Effector memory CD8-positive, alpha-beta T cell (primary cell): ENCODE measurements around the gene CD96.

Source experiments
- ATAC-seq: fragments of 150-1000 bp; cut with Tn5 transposase; replicated peaks from 2 replicates; pipeline ENCODE4 v1.10.0; 2021; ENCODE audit warnings: mild to moderate bottlenecking, moderate library complexity
- DNase-seq, 3 experiments: peaks; one replicate each; pipeline ENCODE4 v3.0.0; 2021
- H3K27ac Mint-ChIP-seq, 2 donors: one replicate each; pipeline ENCODE4 v1.8.0; 2022; ENCODE audit warnings: mild to moderate bottlenecking in 2 of 2, mixed read lengths in 2 of 2, moderate library complexity in 2 of 2
- H3K27me3 Mint-ChIP-seq, 2 donors: one replicate each; pipeline ENCODE4 v1.8.0; 2022; ENCODE audit warnings: mixed read lengths in 2 of 2
- H3K36me3 Mint-ChIP-seq: one replicate; pipeline ENCODE4 v1.8.0; 2022; ENCODE audit warnings: mild to moderate bottlenecking, moderate library complexity, mixed read lengths; ENCODE audit not compliant: insufficient read depth
- H3K4me1 Mint-ChIP-seq, 2 donors: one replicate each; pipeline ENCODE4 v1.8.0; 2022; ENCODE audit warnings: low read depth in 2 of 2, mixed read lengths in 2 of 2
- H3K4me3 Mint-ChIP-seq, 2 donors: one replicate each; pipeline ENCODE4 v1.8.0; 2022; ENCODE audit warnings: mild to moderate bottlenecking in 2 of 2, mixed read lengths in 2 of 2, moderate library complexity in 2 of 2
- H3K9me3 Mint-ChIP-seq, 2 donors: one replicate each; pipeline ENCODE4 v1.8.0; 2022; ENCODE audit warnings: mixed read lengths in 2 of 2

CD96 gene

DNA sequence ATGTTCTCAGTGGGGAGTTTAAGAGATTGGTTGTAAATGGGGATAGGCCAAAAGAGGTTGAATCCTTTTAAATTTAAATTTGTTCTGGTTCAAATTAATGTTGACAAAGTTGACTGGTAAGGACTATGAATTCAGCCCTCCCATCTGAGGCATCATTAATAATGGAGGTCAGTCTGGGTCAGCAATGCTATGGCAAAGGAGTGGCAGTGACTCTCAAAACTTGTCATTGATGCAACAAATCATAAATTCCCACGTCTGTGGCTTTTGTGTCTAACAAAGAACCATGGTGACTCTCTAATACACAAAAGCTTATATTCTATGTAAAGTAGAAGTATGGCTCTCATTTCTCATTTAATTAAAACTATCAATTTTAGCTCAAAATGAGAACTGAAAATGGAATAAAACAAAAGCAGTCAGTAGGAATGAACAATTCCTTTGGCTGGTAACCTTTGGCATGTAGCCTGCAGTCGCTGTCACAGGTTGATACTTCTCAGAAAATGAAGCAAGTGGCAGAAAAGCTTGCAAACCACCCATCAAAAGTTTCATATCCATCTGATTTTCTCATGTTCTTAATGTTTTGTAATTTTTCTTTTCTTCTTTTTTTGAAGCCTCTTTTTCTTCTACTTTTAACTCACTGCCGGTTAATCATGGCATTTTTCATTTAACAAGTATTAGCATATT lies 65.4 kb downstream of the CD96 start:
- peak overlapping the region; percentile 95 to 99 for H3K27ac Mint-ChIP-seq
- peaks cover 44 to 81% of the 10 kb centered on the region in 2 donors for H3K4me1 Mint-ChIP-seq
- H3K27me3 Mint-ChIP-seq = no peaks in the 10 kb centered on the region
- DNase-seq (no peak), ATAC-seq (no peak)
- H3K9me3 Mint-ChIP-seq = peaks cover 0 to 8% of the 10 kb centered on the region in 2 donors
- peak overlapping the region in 1 of 2 donors; percentile 79 for H3K4me3 Mint-ChIP-seq
- H3K36me3 Mint-ChIP-seq = peaks cover 39% of the 10 kb centered on the region

DNA sequence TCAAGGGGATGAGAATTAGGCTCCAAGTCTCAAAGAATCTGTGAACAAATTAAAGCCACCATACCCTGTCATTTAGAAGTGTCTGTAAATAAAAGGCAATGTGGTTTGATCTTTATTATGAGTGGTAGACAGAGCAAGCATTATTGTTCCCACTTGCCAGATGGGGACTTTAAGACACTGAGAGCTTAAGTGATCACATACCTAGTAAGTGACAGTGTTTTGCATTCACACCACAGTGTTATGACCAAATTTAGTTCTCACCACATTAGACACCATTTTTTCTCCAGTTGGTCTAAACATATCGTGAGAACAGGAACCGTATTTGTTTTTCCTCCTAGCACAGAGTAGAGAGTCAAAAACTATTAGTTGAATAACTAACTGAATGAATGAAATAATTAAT lies 66.4 kb downstream of the CD96 start:
- peaks cover 0 to 8% of the 10 kb centered on the region in 2 donors for H3K9me3 Mint-ChIP-seq
- H3K36me3 Mint-ChIP-seq = peaks cover 39% of the 10 kb centered on the region
- peak; percentile 60 for ATAC-seq
- H3K4me1 Mint-ChIP-seq = peaks cover 44 to 76% of the 10 kb centered on the region in 2 donors
- H3K27ac Mint-ChIP-seq = peak overlapping the region; percentile 95 to 99
- no peaks in the 10 kb centered on the region for H3K27me3 Mint-ChIP-seq
- H3K4me3 Mint-ChIP-seq = peak overlapping the region in 1 of 2 donors; percentile 79
- DNase-seq = no peak

DNA sequence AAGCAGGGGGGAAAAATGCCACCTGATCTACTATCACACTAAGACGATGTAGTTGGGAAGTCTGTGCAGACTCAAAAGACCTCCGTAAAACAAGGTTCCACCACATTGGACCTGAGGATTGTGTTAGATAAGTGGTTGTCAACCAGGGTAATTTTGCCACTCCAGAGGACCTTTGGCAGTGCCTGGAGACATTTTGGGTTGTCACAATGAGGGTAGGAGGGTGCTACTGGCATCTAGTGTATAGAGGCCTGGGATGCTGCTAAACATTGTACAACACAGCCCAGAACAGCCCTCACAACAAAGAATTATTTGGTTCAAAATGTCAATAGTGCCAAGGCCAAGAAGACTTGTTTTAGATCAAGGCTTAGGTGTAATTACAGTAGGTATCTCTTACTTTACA lies 67.7 kb downstream of the CD96 start:
- peak; percentile 17 for ATAC-seq
- Mint-ChIP-seq H3K4me1 (peaks cover 42 to 74% of the 10 kb centered on the region in 2 donors), H3K27me3 (no peaks in the 10 kb centered on the region), H3K4me3 (peak overlapping the region; percentile 76 to 79), H3K27ac (peak overlapping the region; percentile 95 to 99), H3K36me3 (peaks cover 39% of the 10 kb centered on the region), H3K9me3 (peaks cover 0 to 8% of the 10 kb centered on the region in 2 donors)
- no peak for DNase-seq

DNA sequence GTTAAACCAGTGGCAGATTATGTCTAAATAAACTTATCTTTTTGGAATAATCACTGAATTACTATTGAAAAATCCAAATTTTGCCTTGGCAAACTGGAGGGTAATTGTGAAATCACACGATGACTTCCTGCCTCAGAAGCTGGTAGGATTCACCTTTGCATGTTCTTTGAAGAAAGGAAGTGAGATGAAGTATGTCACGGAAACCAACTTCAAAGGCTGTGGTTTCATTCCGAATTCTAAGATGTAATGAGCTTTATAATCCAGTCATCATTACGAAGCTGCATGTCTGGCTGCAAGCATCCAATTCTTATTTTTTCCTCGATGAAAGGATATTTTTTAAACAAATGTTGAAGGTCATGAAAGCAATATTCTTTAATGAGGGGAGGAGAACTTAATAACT lies 68.2 kb downstream of the CD96 start:
- peak; percentile 87 for ATAC-seq
- H3K4me3 Mint-ChIP-seq = peak overlapping the region; percentile 76 to 79
- H3K27me3 Mint-ChIP-seq = no peaks in the 10 kb centered on the region
- peak; percentile 48 to 54 (median 52) for DNase-seq
- H3K9me3 Mint-ChIP-seq = peaks cover 0 to 8% of the 10 kb centered on the region in 2 donors
- H3K27ac Mint-ChIP-seq = peak overlapping the region; percentile 95 to 99
- H3K4me1 Mint-ChIP-seq = peaks cover 47 to 77% of the 10 kb centered on the region in 2 donors
- peaks cover 39% of the 10 kb centered on the region for H3K36me3 Mint-ChIP-seq

DNA sequence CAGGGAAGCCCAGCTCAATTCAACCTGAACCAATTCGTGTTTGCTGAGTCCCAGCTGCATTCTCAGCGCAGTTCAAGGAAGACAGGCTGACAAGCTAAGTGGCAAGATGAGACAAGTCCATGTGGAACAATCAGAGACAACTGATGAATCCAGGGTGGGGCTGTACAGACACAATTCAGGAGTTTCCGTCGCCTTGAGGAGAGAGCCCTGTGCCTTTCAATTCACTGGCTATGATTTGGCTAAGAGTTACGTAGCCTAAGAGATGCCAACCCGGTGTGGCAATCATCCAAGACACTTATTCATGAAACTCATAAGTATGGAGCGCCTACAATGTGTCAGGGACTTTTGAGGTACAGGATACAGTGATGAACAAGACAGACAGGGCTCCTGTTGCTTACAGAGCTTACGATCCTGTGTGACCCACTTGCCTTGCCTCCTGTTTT lies 68.6 kb downstream of the CD96 start:
- H3K4me1 Mint-ChIP-seq = peaks cover 51 to 77% of the 10 kb centered on the region in 2 donors
- peaks cover 0 to 8% of the 10 kb centered on the region in 2 donors for H3K9me3 Mint-ChIP-seq
- peak overlapping the region; percentile 95 to 99 for H3K27ac Mint-ChIP-seq
- H3K27me3 Mint-ChIP-seq = no peaks in the 10 kb centered on the region
- DNase-seq (peak in 2 of 3 experiments; percentile 11 to 14), ATAC-seq (peak; percentile 40)
- peak overlapping the region; percentile 76 to 79 for H3K4me3 Mint-ChIP-seq
- peaks cover 40% of the 10 kb centered on the region for H3K36me3 Mint-ChIP-seq

DNA sequence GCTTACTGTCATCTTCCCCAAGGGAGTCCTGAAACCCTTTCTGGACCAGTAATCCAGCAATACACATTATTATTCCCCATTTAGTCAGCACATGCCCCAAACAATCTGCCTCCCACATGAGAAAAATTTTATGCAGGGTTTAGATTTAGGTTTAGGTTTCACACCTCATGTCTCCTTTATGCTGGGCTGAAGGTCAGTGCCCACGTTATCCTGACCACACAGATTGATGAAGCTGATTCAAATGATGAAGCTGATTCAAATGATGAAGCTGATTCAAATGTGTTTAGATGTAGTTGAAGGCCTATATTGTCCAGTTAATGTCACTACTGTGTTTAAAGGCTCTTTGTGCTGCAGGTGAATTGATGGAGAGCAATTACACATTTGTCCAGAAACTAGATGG lies 71.3 kb downstream of the CD96 start:
- H3K36me3 Mint-ChIP-seq = peaks cover 31% of the 10 kb centered on the region
- peaks cover 0 to 8% of the 10 kb centered on the region in 2 donors for H3K9me3 Mint-ChIP-seq
- no peaks in the 10 kb centered on the region for H3K27me3 Mint-ChIP-seq
- H3K27ac Mint-ChIP-seq = peak overlapping the region in 1 of 2 donors; percentile 99
- ATAC-seq = no peak
- H3K4me3 Mint-ChIP-seq = no peak overlapping the region
- H3K4me1 Mint-ChIP-seq = peaks cover 62 to 77% of the 10 kb centered on the region in 2 donors
- no peak for DNase-seq

DNA sequence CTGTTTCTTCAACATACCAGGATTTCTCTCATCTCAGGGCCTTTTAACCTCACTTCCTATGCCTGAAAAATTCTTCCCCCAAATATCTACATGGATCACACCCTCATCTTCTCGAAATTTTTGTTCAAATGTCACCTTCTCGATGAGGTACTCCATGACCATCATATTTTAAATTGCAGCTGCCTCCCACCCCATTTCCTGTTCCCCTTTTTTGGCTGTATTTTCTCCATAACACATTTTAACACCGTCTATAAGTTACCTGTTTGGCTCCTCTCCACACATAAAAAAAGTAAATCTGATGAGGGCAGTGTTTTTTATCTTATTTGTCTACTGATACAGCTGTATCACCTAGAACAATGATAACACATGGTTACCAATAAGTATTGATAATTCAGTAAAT lies 73.9 kb downstream of the CD96 start:
- Mint-ChIP-seq H3K36me3 (peaks cover 32% of the 10 kb centered on the region), H3K9me3 (no peaks in the 10 kb centered on the region), H3K4me1 (peaks cover 48 to 57% of the 10 kb centered on the region in 2 donors), H3K27ac (peak overlapping the region; percentile 97 to 99), H3K27me3 (no peaks in the 10 kb centered on the region), H3K4me3 (peak overlapping the region in 1 of 2 donors; percentile 1)
- no peak for DNase-seq
- peak; percentile 3 for ATAC-seq

DNA sequence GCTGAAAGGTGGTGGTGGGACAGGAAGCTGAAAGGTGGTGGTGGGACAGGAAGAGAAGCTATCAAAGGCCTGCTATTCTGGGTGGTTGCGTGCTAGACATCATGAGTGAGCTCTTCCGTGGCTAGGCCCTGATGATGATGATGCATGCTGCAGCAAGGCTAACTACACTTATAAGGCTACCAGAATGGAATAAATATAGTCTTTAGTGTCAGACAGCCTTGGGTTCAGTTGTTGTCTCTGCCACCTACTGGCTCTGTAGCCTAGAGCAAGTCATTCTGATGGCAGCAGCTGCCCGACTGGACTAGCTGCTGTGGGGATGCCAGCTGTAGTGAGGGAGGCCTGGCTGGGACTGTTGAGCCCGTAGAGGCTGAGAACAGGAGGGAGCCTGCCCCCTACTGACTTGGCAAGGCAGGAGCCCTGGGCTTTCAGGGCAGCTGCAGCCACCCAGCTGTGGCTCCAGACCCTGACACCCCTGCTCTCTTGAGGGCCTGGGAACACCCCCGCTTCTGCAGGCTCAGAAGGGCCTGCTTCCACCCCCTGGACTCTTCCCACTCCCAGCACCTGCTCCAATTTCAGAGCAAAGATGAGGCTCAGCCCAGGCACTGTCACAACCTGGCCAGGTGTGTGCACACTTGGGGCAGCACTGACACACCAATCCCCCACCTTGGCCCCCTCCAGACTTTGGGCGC lies 74.6 kb downstream of the CD96 start:
- peak overlapping the region; percentile 97 to 99 for H3K27ac Mint-ChIP-seq
- peak; percentile 94 for ATAC-seq
- peaks cover 29% of the 10 kb centered on the region for H3K36me3 Mint-ChIP-seq
- H3K27me3 Mint-ChIP-seq = no peaks in the 10 kb centered on the region
- peaks cover 41 to 50% of the 10 kb centered on the region in 2 donors for H3K4me1 Mint-ChIP-seq
- H3K9me3 Mint-ChIP-seq = no peaks in the 10 kb centered on the region
- DNase-seq = peak; percentile 40 to 58 (median 49)
- H3K4me3 Mint-ChIP-seq = peak overlapping the region; percentile 43 to 61

DNA sequence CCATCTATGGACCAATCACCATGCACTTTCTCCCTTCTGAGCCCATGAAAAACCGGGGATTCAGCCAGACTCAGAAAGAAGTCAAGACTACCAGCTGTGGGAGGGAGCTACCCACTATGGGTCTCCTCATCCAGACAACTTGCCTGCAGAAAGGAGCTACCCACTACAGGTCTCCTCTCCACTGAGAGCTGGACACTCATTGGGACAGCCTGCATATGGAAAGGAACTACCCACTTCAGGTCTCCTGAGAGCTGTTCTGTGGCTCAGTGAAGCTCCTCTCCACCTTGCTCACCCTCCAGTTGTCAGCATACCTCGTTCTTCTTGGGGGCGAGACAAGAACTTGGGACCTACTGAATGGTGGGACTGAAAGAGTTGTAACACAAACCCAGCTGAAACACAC lies 75.4 kb downstream of the CD96 start:
- no peaks in the 10 kb centered on the region for H3K27me3 Mint-ChIP-seq
- H3K27ac Mint-ChIP-seq = peak overlapping the region; percentile 97 to 99
- DNase-seq (no peak), ATAC-seq (no peak)
- H3K9me3 Mint-ChIP-seq = no peaks in the 10 kb centered on the region
- H3K4me3 Mint-ChIP-seq = no peak overlapping the region
- peaks cover 41 to 43% of the 10 kb centered on the region in 2 donors for H3K4me1 Mint-ChIP-seq
- H3K36me3 Mint-ChIP-seq = peaks cover 29% of the 10 kb centered on the region

DNA sequence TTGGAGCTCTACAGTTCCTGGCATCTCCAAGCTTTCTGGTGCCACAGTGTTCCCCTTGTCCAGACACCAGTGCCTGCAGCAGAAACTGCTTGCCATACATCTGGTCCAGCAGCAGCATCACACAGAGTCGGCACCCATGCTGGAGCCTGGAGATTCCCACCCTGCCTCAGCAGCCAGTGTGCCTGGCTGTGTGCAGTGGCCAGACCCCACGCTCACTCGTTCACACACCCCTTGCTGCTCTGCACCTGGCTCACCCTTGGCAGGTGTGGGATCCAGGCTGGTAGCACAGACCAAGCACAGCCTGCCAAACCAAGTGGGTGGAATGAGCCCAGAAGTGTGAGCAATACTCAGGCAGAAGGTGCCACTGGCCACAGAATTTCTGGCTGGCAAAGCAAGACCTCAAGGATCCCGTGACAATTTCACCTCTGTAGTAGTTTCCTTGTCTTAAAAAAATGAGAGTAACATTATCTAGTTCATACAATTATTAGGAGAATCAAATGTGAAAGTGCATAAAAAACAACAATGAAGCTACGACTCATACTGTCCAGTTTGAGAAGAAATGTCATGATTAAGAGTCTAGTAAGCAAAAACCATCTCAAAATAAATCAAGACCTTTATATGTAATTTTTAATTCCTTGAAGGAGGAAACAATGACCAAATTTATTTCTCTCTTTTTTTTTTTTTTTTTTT lies 76.1 kb downstream of the CD96 start:
- peaks cover 29% of the 10 kb centered on the region for H3K36me3 Mint-ChIP-seq
- H3K27ac Mint-ChIP-seq = peak overlapping the region; percentile 97 to 99
- peaks cover 41 to 43% of the 10 kb centered on the region in 2 donors for H3K4me1 Mint-ChIP-seq
- H3K4me3 Mint-ChIP-seq = no peak overlapping the region
- ATAC-seq (no peak), DNase-seq (no peak)
- H3K9me3 Mint-ChIP-seq = no peaks in the 10 kb centered on the region
- H3K27me3 Mint-ChIP-seq = no peaks in the 10 kb centered on the region

DNA sequence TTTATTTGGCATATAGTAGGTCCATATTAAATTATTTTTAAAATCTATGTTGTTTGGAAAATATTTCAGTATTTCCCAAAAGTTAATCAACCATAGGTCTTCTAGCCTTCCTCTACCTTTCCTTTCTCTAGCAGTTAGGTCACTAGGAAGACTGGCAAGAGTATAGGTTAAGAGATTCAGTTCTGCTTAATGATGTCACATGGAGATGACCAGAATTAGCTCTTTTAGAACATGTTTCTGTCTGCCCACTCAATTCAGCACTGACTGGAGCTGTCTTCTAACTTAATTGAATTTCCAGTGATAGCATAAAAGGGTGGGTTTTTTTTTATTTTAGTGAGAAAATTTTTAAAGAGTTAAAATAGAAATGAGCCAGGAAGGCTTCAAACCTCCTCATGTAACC lies 76.9 kb downstream of the CD96 start:
- DNase-seq (no peak), ATAC-seq (no peak)
- Mint-ChIP-seq H3K27me3 (no peaks in the 10 kb centered on the region), H3K27ac (peak overlapping the region; percentile 83 to 99), H3K4me1 (peaks cover 36 to 39% of the 10 kb centered on the region in 2 donors), H3K9me3 (no peaks in the 10 kb centered on the region), H3K4me3 (no peak overlapping the region), H3K36me3 (peaks cover 34% of the 10 kb centered on the region)

DNA sequence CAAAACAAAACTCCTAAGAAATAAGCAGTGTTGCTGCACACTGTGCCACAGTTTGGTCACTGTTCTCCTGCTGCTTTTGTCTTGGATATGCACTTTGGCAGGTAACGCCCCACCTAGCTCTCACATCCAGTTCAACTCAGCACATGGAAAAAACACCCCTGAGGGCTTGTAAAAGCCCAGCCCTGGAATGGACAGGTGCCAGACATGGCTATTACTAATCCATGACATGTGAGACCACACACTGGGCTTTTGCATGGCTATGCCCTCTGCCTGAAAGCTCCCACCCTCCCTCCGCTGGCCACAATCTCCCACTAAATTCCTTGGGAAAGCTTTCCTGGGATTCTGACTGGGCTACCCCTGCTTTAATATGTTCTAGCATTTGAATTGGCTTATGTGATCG lies 77.8 kb downstream of the CD96 start:
- no peak for ATAC-seq
- no peaks in the 10 kb centered on the region for H3K27me3 Mint-ChIP-seq
- no peak for DNase-seq
- H3K36me3 Mint-ChIP-seq = peaks cover 43% of the 10 kb centered on the region
- H3K27ac Mint-ChIP-seq = peak overlapping the region; percentile 83 to 99
- no peak overlapping the region for H3K4me3 Mint-ChIP-seq
- H3K4me1 Mint-ChIP-seq = peaks cover 30 to 31% of the 10 kb centered on the region in 2 donors
- H3K9me3 Mint-ChIP-seq = no peaks in the 10 kb centered on the region

DNA sequence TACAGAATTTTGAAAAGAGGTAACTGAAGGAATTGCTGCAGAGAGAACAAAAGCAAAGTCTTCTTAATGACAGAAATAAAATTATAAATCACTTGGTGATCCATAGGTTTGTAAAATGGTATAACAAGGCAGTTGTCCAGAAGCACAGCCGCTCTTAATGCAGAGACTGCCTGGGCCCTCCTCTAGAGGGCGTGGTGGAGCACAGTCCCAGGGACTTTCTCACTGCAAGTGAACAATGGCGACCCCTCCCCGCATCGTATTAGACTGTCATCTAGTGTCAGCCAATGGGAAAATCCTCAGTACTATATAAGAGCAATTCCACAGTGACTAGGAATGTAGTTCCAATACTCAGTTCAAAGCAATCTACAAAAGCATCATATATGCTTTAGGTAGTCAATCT lies 79.5 kb downstream of the CD96 start:
- no peak overlapping the region for H3K4me3 Mint-ChIP-seq
- peaks cover 50% of the 10 kb centered on the region for H3K36me3 Mint-ChIP-seq
- ATAC-seq (no peak), DNase-seq (no peak)
- peaks cover 13 to 16% of the 10 kb centered on the region in 2 donors for H3K4me1 Mint-ChIP-seq
- no peaks in the 10 kb centered on the region for H3K27me3 Mint-ChIP-seq
- no peaks in the 10 kb centered on the region for H3K9me3 Mint-ChIP-seq
- no peak overlapping the region for H3K27ac Mint-ChIP-seq
